Bone marrow (tissue), 2 donors: ENCODE data around the gene AZU1.

Source experiments
- DNase-seq, 2 donors: peaks; one replicate each; lab custom pipeline; 2025; lab: John Stamatoyannopoulos, UW

The AZU1 gene

DNA sequence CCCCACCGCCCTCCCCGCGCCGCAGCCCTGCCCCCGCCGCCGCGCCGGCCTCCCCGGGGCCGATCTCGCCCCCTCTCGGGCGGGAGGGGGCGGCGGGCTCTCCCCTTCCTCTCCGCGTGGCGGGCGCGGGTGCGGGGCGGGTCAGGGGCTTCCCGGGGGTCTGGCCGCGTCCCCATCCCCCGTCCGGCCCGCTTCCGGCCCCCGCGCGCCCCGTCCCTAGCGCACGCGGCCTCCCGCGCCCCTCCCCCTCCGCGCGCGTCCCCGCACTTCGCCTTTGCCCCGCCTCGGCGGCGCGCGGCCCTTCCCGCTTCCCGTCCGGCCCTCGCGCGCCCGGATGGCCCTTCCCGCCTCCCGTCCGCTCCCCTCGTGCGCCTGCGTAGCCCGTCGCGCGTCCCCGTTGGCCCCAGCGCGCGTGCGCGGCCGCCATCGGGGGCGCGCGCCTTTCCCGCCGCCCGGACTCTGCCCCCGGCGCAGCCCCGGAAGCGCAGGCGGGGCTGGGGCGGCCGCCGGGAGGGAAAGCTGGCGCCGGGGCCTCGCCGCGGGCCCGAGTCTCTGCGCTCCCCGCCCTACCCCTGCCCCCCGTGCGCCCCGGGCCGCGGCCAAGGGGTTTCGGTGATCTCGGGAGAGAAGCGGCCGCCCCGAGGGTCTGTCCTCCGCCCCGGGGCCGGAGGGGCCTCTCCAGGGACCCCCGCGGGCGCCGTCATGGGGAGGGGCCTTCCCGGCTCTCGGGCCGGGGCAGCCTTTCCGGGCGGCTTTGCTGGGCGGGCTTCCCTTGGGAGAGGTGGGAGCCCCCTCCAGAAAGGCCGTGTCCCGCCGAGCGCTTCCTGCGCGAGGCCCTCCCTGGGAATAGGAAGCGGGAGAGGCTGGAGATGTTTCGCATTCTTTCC, 29.9 kb upstream of the AZU1 start:
- DNase-seq: peak; percentile 14 to 67

- DNase-seq: peak in 1 of 2 donors; percentile 12
Observed at GRCh38 chr19:798415-799075, 29.1 kb upstream of the AZU1 start.

DNA sequence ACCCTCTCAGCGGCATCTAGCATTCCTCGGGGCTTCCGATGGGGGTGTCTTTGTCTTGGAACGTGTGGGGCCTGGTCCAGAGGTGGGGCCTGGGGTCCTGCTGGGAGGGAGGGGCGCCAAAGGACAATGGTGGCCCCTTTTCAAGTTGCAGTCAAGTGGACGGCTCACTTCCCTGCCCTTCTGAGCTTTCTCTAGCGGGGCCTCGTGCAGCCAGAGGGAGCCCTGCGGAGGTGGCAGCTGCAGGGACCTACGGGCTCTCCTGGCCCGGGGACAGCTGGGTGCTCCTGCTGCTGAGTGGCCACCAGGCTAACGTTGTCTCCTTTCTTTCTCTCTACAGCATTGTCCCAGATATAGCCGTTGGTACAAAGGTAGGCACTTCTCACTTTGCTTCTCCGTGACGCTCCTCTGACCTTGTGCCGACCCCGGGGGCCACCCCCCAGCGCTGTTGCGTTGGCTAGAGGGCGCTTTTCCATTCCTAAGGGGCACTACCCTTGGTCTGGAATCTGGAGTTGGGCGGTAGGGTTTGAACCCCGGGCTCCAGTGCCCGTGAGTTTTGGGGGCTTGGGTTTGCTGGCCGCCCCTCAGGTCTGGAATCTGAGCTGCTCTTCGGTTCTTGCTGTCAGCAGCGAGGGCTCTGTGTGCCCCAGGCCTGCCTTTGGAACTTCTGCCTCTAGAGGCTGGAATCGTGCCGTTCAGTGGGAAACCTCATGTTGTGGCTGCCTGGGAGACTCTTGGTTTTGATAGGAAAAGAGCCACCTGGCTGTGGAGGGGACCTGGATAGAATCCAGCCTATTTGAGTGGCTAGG, 28.4 kb upstream of the AZU1 start:
- no peak for DNase-seq

- no peak for DNase-seq
Observed at GRCh38 chr19:800360-801029, 27.1 kb upstream of the AZU1 start.

GRCh38 chr19:801030-801860, 26.4 kb upstream of the AZU1 start:
- DNase-seq: no peak

DNA sequence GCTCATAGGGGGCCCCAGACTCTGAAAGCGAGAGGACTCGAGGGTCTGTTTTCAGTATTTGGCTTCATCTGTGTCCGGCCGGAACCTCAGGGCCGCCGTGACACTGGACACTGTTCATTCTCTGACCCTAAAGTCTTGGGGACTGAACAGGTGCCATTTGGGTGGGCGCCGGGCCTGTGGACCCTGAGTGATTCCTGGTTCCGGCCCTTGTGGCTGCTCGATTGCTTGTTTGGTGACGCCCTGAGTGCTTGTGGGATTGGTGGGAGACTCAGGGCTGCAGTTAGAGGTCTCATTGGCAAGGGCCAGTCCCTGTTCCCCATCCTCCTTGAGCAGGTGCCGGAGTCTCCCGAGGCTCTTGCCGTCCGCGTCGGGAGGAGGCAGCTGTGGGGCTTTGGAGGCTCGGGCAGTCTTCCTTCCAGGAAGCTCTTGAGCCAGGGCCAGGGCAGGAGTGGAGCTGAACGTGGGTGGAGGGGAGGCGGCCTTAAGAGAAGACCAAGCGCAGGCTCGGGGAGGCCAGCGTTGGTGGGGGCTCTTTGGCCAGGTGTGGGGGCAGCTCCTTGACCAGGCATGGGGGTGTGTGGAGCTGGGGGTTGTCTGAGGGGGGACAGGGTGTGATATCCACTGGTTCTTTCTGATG, 25.7 kb upstream of the AZU1 start:
- DNase-seq: no peak

- DNase-seq: no peak
Observed at GRCh38 chr19:802498-803098, 25.0 kb upstream of the AZU1 start.

DNA sequence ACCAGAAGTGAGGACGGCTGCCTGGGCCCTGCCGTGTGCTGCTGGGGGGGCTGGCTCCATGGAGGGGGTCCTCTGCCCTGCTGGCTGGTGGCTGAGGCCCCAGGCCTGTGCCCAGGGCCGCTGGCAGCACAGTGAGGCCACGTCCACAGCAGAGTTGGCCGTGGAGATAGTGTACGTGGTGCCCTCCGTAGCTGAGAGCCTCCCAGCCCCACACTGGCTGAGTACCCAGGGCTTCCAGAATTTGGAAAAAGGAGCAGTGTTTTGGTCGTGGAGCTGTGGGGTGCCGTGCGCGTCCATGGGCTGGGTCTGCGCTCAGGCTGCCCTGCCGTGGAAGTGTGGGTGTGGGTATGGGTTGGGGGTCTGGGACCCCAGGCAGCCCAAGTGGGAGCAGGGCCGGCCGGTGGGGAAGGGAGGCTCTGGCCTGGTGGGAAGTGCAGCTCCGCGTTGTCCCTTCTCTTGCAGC, 24.5 kb upstream of the AZU1 start:
- DNase-seq: no peak

DNA sequence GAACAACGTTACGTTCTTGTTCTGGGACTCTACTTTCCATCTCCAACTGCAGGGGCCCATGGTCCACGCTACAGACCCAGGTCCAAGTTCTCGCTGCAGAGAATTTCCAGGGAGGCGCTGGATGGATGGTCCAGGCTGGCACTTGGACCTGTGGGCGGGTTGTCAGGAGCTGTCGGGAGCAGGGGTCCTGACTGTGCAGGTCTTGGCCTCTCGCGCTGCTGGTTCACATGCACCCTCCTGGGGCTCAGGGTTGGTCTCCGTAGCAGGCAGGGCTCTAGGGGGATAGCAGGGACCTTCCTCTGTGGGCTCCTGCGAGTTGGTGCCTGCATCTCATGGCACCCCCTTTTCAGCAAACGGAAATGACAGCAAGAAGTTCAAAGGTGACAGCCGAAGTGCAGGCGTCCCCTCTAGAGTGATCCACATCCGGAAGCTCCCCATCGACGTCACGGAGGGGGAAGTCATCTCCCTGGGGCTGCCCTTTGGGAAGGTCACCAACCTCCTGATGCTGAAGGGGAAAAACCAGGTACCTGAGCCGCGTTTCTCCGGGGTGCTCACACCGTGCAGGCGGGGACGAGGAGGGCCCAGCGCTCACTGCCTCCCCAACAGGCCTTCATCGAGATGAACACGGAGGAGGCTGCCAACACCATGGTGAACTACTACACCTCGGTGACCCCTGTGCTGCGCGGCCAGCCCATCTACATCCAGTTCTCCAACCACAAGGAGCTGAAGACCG, 23.8 kb upstream of the AZU1 start:
- no peak for DNase-seq

DNA sequence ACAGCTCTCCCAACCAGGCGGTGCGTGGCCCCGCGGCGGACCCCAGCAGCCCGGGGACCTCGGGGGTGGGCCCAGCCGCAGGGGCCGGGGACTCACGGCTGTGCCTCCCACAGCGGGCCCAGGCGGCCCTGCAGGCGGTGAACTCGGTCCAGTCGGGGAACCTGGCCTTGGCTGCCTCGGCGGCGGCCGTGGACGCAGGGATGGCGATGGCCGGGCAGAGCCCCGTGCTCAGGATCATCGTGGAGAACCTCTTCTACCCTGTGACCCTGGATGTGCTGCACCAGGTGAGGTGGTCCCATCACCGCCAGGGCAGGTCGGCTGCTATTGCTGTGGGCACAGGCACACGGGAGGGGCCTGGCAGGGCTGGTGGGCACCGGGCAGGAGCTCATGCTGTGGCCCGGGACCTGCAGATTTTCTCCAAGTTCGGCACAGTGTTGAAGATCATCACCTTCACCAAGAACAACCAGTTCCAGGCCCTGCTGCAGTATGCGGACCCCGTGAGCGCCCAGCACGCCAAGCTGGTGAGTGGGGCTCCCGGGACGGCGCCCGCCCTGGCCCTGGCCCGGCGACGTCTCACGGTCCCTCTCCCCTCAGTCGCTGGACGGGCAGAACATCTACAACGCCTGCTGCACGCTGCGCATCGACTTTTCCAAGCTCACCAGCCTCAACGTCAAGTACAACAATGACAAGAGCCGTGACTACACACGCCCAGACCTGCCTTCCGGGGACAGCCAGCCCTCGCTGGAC, 23.0 kb upstream of the AZU1 start:
- DNase-seq: no peak

- no peak for DNase-seq
Observed at GRCh38 chr19:805166-805551, 22.5 kb upstream of the AZU1 start.

GRCh38 chr19:805600-806550, 21.8 kb upstream of the AZU1 start:
- no peak for DNase-seq

- no peak for DNase-seq
Observed at GRCh38 chr19:806815-807421, 20.7 kb upstream of the AZU1 start.

DNA sequence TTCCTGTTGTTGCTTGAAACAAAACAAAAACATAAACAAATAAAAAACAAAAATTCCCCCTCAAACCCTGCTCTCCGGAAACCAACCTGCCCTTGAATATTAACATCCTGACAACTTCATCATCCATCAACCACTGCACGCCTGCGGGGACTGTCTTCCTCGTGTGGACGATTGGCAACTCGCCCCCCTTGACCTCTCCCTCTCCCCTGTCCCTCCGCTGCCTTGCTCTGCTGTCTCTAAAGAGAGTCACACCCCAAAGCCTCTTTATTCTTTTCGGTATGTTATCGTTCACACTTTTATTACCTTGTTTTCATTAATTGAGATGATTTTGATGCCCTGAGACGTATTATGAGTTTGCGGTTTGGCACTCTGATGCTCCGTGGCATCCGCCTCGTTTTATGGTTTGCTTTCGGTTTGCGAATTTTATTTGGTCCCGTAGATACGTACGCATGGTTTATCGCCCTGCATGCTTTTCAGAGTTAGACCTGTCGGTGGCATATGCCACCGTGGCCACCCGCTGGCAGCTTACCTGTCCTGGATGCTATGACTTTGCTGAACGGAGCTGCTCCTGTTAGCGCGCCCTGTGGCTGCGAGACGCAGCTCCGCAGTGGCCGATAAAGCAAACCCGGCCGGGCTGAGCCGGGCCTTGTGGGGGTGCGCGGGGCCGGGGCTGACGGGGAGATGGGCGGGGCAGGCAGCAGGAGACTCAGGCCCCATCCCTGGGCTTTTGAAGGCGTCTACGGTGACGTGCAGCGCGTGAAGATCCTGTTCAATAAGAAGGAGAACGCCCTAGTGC, 19.8 kb upstream of the AZU1 start:
- DNase-seq: no peak

DNA sequence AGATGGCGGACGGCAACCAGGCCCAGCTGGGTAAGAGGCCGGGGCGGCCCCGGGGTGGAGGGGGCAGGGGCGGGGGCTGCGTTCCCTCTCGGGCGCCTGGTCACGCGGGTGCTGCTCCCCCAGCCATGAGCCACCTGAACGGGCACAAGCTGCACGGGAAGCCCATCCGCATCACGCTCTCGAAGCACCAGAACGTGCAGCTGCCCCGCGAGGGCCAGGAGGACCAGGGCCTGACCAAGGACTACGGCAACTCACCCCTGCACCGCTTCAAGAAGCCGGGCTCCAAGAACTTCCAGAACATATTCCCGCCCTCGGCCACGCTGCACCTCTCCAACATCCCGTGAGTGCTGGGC, 19.2 kb upstream of the AZU1 start:
- DNase-seq: no peak

DNA sequence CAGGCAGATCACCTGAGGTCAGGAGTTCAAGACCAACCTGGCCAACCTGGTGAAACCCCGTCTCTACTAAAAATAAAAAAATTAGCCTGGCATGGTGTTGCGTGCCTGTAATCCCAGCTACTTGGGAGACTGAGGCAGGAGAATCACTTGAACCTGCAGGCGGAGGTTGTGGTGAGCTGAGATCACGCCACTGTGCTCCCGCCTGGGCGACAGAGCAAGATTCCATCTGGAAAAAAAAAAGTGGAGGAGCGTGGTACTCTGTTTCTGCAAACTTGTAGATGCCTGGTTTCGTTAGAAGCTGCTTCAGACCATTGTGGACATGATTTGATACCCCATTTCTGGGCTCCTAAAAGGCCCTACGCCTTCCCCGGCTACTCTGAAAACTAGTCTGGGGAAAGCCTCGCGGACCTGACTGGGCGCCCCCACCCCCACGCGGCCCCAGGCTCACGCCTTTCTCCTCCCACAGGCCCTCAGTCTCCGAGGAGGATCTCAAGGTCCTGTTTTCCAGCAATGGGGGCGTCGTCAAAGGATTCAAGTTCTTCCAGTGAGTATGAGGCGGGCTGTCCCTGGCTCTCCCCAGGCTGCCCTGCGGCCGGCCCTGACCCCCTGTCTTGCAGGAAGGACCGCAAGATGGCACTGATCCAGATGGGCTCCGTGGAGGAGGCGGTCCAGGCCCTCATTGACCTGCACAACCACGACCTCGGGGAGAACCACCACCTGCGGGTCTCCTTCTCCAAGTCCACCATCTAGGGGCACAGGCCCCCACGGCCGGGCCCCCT, 17.4 kb upstream of the AZU1 start:
- no peak for DNase-seq
